CD4-positive, alpha-beta T cell treated with Interleukin-17A for 4 hours (primary cell): Measurements from ENCODE around the gene SHROOM1.
A peak's percentile ranks its signal among the peaks of the same experiment; 100 is the strongest.

ENCODE experiments used
- DNase-seq: peaks from one replicate; pipeline ENCODE4 v3.0.0-alpha.2; 2020; ENCODE audit warnings: mixed read lengths

The SHROOM1 gene

DNA sequence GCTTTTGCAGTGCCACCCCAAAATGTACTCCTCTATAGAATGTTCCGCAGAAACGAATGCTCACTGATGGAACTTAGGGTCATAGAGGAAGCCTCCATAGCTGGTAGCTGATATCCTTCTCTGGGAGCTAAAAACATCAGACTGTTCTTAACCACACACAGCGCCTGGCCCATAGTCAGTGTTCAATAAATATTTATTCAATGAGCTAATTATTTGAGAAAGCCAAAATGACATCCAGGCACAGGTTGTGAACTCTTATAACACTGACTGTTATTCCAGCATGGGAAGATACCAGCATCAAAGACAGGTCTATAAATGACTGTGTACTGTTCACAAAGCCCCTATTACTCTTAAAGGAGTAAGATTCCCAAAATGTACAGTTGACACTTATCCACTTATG lies 22.9 kb upstream of the SHROOM1 start:
- no peak for DNase-seq

DNA sequence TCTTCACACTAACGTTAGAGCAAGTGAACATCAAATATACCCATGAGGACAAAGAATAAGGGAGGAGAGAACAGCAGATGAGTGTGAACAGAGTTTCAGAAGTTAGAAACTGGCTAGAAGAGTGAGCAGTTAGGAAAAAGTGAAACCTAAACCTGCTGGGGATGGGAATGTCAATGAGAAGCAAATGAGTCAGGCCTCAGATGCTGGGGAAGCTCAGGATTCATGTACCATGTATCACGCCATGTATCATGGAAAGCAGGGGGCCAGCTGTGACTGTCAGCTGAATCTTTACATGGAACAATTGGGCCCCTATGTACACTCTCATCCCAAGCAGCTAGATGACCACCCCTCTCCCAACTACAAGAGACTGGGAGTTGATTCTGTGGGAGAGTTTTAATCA lies 19.6 kb upstream of the SHROOM1 start:
- DNase-seq, result no peak

DNA sequence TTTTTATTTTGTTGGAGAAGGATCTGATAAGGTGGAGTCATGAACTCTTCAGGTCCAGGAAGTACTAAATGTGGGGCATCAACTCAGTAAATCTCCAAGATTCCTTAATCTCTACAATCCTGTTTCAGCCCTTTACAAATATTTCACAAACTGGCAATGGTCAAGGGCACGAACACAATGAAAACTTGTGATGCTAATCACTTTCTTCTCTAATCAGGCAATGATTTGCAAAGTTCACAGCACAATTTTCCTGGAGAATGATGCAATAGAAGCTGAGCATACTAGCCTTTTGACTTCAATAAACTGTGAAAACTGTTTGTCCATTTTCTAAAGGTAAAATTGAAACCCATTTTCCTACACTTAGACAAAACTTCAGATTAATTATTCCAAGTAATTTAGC lies 18.9 kb upstream of the SHROOM1 start:
- no peak for DNase-seq

DNA sequence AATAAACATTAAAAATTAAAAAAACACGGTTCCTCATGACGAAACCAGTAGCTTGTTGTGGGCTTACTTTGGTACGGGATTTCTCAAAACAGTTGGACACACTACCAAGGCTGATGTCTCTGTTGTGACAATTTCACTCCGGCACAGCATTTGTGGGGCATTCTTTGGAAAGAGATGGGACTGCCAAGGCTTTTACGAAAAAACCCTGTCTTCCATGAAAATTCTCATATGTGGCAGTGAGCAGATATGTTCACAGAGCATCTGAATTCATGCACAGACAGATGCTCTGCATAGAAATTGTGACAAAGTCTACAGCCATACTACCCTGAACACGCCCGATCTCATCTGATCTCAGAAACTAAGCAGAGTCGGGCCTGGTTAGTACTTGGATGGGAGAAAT lies 17.8 kb upstream of the SHROOM1 start:
- DNase-seq, result no peak

DNA sequence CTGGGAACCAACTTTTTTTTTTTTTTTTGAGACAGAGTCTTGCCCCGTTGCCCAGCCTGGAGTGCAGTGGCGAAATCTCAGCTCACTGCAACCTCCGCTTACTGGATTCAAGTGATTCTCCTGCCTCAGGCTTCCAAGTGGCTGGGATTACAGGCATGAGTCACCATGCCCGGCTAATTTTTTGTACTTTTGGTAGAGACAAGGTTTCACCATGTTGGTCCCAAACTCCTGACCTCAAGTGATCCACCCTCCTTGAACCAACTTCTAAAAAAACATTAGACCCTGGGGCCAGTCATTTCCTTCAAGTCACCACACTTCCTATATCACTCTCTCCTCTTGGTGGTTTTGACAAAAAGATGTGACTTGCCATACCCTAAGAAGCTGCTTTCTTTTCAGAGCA lies 10.9 kb upstream of the SHROOM1 start:
- no peak for DNase-seq

DNA sequence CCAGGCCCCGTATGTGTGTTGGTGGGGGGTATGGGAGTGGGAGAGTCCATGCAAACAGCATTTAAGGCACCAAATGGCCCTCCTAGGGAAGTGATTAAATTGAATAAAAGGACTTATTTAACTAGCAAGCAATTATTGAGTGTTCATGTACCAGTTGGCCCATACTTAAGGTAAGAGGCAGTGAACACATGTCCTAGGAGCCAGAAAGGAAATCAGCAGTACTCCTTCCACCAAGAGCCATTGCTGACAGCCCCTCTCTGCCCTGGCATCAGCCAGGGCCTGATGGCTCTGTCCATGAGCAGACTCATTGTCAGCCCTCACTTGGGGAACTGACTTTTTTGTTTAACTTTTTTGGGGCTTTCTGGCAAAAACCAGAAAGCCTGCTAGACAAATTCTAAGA lies 10.4 kb upstream of the SHROOM1 start:
- no peak for DNase-seq

DNA sequence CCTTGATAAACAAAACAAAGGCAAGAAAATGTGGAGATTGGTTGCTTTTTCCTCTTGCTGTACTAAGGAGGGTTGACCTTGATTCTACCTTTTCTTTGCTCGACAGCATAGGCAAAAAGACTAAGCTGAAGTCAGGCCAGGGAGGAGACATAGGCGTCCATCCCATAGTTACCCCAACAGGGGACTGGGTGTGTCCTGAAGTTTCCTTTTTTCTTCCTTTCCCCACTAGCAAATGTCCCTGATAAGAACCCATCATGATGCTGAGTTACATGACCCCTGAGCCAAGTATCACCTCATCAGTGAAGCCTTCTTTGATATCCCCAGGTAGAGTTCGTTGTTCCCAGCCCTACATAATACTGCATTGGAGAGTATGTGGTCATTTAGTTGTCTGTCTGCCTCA lies 9.9 kb upstream of the SHROOM1 start:
- DNase-seq, result no peak

DNA sequence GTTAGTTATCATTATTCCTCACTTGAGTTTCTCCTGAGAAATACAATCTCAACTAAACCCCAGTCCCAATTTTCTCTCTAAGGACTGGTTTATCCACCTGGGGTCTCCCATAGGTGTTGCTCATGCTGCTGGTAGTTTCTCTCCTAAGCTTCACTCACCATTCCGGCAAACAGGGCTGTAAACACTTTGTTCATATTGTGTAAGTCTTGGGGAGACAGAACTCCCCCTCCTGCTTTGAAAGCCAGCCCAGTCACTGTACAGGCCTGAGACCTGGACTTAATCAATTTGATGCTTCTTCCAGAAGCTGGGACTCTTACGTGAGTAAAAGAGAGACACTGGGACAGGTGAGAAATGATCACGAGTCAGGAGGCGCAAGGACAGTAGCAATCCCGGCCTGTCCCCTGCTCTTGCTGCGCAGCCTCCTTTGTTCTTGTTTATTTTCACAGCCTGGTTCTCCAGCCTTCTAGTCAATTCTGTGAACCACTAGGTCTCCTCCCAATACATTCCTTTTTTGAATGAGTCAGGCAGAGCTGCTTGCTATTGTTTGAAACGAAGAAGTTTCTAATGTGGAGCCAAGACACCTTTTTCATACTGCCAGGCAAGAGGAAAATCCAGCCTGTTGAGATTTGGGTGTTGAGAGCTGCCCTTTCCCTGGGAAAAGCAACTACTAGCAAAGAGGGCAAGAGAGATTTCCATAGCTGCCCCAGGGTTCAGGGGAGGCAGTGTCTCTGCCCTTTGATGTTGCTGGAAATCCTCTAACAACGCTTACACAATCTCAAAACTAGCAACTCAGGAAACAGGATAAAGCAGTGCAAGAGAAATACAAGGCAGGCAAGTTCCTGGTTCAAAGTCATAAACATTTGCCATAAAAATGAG lies 9.2 kb upstream of the SHROOM1 start:
- no peak for DNase-seq

DNA sequence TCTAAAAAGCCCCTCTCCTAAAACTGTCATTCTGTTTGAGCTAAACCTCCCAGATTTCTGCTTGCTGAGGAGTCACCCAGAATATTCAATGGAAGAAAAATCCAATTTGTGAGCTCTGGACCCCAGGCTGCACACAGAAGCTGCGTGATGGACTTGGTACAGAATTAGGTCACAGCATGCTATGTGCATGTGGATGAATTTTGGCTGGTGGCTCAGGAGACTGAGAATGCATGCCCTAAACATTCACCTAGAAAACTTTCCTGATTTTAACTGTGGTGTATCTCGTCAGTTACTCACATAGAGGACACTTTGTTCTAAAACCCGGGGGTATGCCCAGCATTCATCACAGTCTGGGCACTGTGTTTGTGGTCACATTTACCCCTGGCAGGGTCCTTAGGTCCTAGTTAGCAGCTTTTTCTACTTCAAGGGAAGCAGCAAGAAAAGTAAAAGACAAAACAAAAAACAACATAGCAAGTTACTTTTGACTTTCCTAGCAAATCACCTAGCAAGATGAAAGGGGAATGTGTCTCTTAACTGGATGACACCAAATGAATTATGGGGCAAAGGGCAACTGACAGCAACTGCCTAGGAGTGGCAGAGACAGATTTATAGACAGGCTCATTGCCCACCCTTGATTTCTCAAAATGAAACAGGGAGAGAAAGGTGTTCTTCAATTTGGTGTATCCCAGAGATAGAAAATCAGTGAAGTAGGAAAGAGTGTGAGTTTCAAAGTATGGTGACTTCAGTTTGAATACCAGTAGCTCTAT lies 8.3 kb upstream of the SHROOM1 start:
- DNase-seq, result no peak

DNA sequence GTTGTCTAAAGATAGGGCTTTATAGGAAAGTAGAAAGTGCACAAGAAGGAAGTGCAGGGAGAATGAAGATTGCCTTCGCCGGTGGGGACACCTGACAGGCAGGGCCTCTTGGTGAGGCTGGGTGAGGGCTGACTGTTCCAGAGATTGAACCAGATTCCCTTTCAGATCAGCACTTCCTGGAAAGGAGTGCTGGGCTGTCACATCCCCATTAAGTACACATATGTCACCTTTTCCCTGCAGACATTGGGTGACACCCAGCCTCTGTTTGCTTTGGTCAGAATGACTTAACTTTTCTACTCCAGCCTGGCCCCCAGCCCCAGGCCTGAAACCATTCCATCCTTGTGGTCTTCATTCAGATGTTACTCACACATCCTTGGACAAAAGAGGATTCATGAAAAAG lies 7.4 kb upstream of the SHROOM1 start:
- no peak for DNase-seq

DNA sequence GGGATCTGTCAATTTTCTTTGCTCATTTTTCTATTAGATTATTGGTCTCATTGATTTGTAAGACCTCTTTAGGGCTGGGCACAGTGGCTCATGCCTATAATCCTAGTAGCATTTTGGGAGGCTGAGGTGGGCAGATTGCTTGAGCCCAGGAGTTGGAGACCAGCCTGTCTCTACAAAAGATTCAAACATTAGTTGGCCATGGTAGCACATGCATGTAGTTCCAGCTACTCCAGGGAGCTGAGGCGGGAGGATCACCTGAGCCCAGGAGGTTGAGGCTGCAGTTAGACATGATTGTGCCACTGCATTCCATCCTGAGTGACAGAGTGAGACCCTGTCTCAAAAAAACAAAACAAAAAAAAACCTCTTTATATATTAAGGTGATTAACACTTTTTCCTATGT lies 6.4 kb upstream of the SHROOM1 start:
- no peak for DNase-seq

DNA sequence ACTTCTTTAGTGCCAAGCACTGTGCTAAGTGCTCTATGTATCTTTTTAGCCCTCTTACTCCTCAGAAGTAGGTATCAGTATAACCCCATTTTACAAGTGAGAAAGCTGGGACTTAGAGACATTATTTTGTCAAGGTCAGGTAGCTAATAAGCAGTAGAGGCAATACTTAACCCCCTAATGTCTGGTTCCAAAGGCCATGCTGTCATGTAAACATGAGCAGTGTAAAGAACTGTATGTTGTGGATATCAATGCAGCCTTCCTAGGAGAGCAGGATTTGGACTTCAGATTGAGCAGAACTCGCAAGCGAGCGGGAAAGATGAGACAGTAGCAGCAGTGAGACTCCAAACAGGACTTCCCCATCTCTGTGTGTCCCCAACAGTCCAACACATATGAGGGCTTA lies 3.6 kb upstream of the SHROOM1 start:
- no peak for DNase-seq

DNA sequence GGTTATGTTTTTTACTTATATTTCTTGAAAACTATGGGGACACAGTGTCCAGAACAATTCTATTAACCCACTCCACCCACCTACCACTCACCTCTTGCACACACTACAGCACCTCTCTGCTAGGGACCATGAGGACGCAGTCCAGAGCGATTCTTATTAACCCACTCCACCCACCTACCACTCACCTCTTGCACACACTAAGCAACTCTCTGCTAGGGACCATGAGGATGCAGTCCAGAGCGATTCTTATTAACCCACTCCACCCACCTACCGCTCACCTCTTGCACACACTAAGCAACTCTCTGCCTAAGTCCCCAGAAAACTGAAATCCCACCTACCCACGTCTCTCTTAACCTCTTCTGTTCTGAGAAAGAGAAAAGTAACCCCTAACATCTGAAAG lies 2.2 kb upstream of the SHROOM1 start:
- DNase-seq, result no peak

DNA sequence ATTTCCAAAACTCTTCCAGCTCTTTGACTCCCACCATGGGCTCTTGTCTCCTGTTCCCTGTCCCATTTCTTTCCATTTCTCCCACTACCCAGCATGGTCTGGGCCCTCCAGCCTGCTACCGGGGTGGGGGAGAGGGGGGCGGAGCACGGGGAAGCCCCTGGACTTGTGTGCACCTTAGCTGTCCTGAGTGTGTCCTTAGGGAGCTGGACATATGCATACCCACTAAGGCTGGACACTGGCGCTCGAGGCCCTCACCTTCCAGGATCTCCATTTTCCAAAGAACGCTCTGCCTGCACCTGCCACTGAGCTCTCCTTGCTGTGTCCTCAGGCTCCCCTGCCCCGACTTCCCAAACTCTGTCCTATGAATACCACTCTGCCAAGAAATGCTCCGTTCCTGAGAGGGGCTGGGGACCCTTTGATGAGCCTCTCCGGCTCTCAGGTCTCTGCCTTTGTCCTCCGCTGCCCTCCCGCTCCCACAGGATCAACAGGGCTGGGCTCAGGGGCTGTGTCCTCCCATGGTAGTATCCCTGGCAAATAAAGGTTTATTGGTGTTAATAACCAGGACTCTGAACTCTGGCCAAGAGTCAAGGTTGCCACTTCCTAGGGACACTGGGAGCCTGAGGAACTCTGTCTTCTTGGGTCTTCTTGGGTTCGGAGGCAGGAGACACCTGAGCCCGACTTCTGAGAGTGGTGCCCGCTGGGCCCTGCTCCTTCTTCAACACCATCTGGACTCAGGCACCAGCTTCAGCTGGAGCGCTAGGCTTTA lies 831 bp upstream of the SHROOM1 start:
- DNase-seq, result no peak

DNA sequence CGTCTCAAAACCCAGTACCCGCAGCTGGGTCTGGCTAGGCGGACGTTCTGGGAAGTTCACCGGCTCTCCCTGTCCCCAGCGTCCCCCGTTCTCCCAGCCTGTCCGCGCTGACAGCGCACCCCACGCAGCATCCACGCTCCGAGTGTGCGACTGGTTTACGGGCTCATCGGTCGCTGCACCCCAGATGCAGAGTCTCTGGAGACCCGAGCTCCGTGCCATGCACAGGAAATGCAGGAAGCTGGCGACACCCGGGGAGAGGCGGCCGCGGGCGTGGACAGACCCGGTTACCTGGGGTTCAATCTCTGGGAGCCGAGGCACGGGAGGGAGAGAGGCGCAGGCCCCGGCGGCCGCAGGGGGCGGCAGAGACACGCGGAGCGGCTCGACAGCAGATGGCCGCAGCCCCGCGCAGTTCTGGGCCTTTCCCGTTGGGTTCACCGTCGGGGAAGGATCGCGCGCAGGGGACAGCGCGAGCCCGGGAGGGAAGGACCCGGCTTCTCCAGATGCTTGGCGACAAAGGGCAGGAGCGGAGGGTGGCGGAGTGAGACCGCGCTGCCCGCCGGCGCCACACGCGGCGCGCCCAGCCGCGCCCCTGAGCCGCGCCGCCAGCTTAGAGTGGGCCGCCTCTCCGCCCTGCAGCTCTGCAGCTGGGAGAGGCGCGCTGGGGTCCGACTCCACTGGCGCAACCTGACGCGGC lies 558 bp downstream of the SHROOM1 start:
- peak; percentile 78 for DNase-seq

DNA sequence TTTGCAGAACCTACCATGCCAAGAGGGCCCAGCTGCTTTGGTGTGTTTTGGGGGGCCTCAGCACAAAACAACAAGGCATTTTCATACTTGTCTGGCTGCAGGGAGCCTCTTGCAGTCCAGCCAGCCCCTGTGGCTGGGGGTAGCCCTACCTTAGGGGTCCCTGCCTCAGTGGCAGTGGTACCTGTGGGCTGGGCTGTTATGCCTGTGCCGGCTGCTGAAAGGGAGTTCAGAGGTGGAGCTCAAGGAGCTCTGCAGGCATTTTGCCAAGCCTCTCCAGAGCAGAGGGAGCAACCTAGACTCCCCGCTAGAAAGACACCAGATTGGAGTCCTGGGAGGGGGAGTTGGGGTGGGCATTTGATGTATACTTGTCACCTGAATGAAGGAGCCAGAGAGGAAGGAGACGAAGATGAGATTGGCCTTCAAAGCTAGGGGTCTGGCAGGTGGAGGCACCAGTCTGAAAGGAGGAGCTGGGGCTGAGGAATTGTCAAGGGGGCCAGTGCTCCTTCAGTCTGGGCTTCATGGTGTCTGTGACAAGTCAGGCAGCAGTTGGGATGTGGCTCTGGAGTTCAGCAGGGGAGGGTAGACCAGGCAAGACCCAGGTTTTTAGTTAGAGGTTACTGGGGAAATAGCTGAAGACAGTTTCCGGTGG lies 1.5 kb downstream of the SHROOM1 start:
- no peak for DNase-seq

DNA sequence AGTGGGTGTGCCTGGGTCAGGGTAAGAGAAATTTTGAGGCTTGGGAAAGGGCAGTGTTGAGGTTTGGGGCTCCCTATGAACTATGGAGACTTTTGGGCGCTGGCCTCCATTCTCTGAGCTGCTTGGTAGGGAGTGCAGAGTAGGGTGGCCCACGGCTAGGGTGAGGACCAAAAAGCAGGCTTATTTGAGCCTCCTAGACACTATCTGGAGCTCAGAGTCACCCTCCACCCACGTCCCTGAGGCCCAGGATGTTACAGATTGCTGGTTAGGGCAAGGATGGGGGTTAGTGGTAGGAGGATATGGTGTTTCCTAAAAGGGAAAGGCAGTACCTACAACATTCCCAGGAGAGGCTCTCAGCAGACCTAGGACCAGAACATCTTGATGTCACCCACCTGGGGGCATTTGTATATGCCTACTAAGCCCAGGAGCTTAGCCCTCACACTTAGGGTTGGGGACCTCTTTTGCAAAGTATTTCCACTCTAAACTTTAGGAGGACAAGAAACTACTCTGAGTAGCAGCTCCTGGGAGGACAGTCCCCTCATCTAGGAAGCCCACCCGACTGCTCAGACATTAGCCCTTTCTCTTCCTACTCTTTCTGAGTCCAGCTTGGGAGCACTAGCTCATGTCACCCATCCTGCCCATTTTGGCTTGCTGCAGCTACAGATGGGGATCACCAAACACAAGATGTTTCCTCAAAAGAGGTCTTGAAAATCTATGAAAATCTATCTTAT lies 2.3 kb downstream of the SHROOM1 start:
- DNase-seq, result no peak

DNA sequence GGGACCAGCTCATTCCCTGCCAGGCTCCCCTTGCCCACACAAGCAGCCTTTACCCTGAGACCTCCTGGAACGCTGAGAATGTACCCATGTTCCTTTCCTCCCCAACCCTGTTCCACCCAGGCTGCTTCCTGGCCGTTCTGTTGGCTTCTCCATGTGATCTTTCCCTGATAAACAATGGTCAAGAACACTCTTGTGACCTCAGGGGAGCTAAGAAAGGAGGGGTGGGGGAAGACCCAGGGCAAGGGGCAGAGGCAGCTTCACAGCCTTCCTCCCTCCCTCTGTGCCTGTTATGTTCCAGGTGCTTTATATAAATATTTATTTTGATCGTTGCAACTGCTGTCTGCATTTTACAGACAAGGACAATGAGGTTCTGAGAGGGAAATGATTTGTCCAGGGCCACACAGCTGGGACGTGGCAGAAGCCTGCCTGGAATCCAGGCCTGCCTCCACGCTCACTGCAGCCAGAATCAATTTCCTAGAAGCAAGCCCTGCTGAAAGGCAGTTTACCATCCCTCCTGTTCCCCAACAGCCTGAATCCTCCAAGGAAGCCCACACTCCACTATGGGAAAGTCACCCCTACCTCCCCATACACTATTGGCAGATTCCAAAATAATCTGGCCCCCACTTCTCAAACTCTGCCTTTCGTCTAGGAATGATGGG lies 3.9 kb downstream of the SHROOM1 start:
- DNase-seq, result no peak

DNA sequence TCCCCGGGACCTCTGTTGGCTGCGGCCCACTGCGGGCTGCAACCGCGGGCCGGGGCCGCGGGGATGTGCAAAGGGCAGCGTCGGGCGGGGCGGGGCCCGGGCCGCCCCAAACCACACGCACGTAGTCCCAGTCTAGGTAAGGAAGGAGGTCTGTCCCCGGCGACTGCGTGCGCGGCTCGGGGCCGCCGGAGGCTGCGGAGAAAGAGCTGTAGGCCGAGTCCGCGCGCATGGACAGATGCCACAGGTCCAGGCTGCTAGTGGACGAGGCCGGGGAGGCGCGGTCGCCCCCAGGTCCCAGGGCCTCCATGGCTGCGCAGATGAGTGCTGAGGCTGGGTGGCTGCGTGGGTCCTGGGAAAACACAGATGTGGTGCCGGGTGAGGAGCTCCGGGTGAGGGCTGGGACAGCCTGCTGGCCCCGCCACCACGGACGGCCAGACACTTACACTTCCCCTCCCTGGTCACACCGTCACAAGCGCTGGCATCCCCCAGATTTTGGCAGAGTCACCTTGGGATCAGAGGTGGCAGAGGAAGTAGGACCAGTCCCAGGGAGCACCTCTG lies 4.5 kb downstream of the SHROOM1 start:
- DNase-seq, result peak; percentile 28

DNA sequence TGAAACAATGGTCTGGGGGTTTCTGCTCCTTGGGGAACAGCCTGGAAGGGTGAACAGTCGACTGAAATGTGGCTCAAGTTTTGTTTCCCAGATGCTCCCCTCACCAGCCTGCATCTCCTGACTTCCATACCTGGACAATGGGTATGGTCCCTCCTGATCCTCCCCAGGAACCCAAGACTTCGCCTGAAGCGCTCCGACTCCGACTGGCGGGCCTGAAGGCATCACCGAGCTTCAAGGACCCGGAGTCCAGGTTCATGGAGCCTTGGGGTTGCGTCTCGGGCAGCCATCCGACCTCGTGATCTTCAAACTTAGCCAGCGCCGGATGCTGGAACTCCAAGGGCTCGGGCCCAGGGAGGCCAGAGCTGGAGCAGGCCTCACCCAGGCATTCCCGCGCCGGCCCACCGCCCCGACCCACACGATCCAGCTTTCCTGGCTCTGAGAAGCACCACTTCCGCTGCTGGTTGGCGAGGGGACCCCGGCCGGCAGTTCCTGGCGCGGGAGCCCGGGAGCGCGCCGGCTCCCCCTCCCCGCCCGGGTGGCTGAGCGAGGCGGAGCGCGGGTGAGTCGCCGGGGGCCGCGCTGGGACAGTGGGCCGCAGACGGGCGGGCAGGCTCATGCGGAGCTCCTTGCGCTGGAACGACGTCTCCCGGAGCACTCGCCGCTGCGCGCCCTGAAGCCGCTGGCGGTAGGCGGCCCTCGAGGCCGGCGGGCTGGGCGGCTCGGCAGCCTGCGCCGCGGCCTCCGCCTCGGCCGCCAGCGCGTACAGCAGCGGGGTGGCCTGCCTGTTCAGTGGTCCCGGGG lies 5.2 kb downstream of the SHROOM1 start:
- DNase-seq, result no peak
